ENCODE results near the gene ST7. TPM values are rescaled to one million over a fixed set of nuclear protein-coding genes. Genes with fewer than 3 reads are reported as not detected.
"Not testable (repeated sequence)": the region's sequence is repeated elsewhere in the genome, so short reads cannot be mapped to it uniquely, and the experiment has no call there.

ST7 gene
- total RNA-seq, 1 donor from 2014 or later, result 39.3 TPM

DNA sequence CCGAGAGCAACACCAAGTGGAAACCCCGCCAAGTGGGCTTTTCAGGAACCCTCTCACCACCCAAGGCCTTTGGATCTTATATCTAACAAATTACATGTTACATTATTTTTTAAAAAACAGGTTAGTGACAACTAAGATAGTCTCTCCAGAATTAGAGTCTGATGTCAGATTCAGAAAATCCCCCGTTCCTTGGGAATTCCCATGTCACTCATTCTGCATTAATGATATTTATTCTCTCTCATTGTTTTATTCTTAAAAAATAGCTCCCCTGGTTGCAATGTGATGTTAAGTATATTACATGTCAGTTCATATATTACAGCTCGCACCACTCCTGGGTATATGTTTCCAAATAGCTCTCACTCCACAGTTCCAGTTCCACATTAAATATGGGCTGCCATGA is 287.8 kb downstream of the ST7 start:
- no peak for TF ChIP-seq EZH2 (IDR thresholded peaks at IDR 0.05; ENCODE audit: insufficient read depth, low read length)
- TF ChIP-seq, protein P1, sequence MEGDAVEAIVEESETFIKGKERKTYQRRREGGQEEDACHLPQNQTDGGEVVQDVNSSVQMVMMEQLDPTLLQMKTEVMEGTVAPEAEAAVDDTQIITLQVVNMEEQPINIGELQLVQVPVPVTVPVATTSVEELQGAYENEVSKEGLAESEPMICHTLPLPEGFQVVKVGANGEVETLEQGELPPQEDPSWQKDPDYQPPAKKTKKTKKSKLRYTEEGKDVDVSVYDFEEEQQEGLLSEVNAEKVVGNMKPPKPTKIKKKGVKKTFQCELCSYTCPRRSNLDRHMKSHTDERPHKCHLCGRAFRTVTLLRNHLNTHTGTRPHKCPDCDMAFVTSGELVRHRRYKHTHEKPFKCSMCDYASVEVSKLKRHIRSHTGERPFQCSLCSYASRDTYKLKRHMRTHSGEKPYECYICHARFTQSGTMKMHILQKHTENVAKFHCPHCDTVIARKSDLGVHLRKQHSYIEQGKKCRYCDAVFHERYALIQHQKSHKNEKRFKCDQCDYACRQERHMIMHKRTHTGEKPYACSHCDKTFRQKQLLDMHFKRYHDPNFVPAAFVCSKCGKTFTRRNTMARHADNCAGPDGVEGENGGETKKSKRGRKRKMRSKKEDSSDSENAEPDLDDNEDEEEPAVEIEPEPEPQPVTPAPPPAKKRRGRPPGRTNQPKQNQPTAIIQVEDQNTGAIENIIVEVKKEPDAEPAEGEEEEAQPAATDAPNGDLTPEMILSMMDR (IDR thresholded peaks at IDR 0.05; ENCODE audit: insufficient read depth, low read depth, low read length), result no peak
- no peaks in the 10 kb centered on the region for H3K27me3 Mint-ChIP-seq (ENCODE audit: low read depth, unreplicated experiment)
- peaks cover 5% of the 10 kb centered on the region for H3K9me3 Mint-ChIP-seq (ENCODE audit: unreplicated experiment)
- no peak overlapping the region for H3K27ac ChIP-seq (ENCODE audit: low read depth, low read length)
- H3K79me2 ChIP-seq (ENCODE audit: insufficient read depth, low read length), result no peaks in the 10 kb centered on the region
- H3K4me2 ChIP-seq (ENCODE audit: low read length), result no peak overlapping the region
- H3K27ac Mint-ChIP-seq (ENCODE audit: unreplicated experiment), result no peak overlapping the region
- H2AFZ ChIP-seq (ENCODE audit: low read depth, low read length), result no peak overlapping the region
- no peaks in the 10 kb centered on the region for H4K20me1 ChIP-seq (ENCODE audit: insufficient read depth, low read length)
- DNase-seq (ENCODE audit: low read depth) (no peak), FAIRE-seq (no peak)
- H3K36me3 Mint-ChIP-seq (ENCODE audit: low read depth, unreplicated experiment), result no peaks in the 10 kb centered on the region
- no peak overlapping the region for H3K4me3 Mint-ChIP-seq (ENCODE audit: unreplicated experiment)
- H3K36me3 ChIP-seq (ENCODE audit: insufficient read depth, low read length), result no peaks in the 10 kb centered on the region
- H3K4me1 ChIP-seq (ENCODE audit: insufficient read depth, low read length), result no peaks in the 10 kb centered on the region
- H3K4me1 Mint-ChIP-seq (ENCODE audit: low read depth, unreplicated experiment), result no peaks in the 10 kb centered on the region
- no peak overlapping the region for H3K4me3 ChIP-seq (ENCODE audit: insufficient read depth, low read depth, low read length)
- H3K9ac ChIP-seq (ENCODE audit: low read length), result no peak overlapping the region
- H3K27me3 ChIP-seq (ENCODE audit: insufficient read depth, low read length), result no peaks in the 10 kb centered on the region
- H3K9me3 ChIP-seq (ENCODE audit: insufficient read depth, low read depth, low read length), result no peaks in the 10 kb centered on the region

DNA sequence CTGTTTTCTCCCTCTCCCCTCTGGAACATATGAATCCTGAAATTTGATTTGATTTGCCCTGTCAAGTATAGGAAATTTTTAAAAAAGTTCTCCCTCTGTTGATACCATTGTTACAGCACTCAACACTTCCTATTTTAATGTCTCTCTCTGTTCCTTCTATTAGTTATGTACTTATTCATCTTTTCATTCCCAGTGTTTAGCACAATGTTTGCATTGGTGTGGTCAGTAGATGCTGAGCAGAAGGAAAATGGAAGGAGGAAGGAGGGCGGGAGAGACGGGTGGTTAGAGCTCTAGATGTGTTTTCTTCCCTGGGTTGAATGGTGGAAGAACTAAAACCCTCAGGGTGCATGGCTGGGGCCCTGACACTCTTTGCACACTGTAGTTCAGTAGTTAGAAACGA is 290.1 kb downstream of the ST7 start:
- H3K4me1 ChIP-seq (ENCODE audit: insufficient read depth, low read length), result no peaks in the 10 kb centered on the region
- H3K36me3 Mint-ChIP-seq (ENCODE audit: low read depth, unreplicated experiment), result no peaks in the 10 kb centered on the region
- H3K27me3 ChIP-seq (ENCODE audit: insufficient read depth, low read length), result no peaks in the 10 kb centered on the region
- DNase-seq (ENCODE audit: low read depth) (no peak), FAIRE-seq (no peak)
- no peaks in the 10 kb centered on the region for H3K27me3 Mint-ChIP-seq (ENCODE audit: low read depth, unreplicated experiment)
- no peak overlapping the region for H2AFZ ChIP-seq (ENCODE audit: low read depth, low read length)
- H3K4me3 Mint-ChIP-seq (ENCODE audit: unreplicated experiment), result no peak overlapping the region
- no peak overlapping the region for H3K4me3 ChIP-seq (ENCODE audit: insufficient read depth, low read depth, low read length)
- H3K9me3 ChIP-seq (ENCODE audit: insufficient read depth, low read depth, low read length), result no peaks in the 10 kb centered on the region
- H3K9ac ChIP-seq (ENCODE audit: low read length), result no peak overlapping the region
- no peaks in the 10 kb centered on the region for H3K79me2 ChIP-seq (ENCODE audit: insufficient read depth, low read length)
- H3K9me3 Mint-ChIP-seq (ENCODE audit: unreplicated experiment), result peaks cover 5% of the 10 kb centered on the region
- H3K4me2 ChIP-seq (ENCODE audit: low read length), result no peak overlapping the region
- TF ChIP-seq EZH2 (IDR thresholded peaks at IDR 0.05; ENCODE audit: insufficient read depth, low read length), result no peak
- no peak overlapping the region for H3K27ac Mint-ChIP-seq (ENCODE audit: unreplicated experiment)
- H3K27ac ChIP-seq (ENCODE audit: low read depth, low read length), result no peak overlapping the region
- H4K20me1 ChIP-seq (ENCODE audit: insufficient read depth, low read length), result no peaks in the 10 kb centered on the region
- H3K36me3 ChIP-seq (ENCODE audit: insufficient read depth, low read length), result no peaks in the 10 kb centered on the region
- H3K4me1 Mint-ChIP-seq (ENCODE audit: low read depth, unreplicated experiment), result peaks cover 7% of the 10 kb centered on the region

DNA sequence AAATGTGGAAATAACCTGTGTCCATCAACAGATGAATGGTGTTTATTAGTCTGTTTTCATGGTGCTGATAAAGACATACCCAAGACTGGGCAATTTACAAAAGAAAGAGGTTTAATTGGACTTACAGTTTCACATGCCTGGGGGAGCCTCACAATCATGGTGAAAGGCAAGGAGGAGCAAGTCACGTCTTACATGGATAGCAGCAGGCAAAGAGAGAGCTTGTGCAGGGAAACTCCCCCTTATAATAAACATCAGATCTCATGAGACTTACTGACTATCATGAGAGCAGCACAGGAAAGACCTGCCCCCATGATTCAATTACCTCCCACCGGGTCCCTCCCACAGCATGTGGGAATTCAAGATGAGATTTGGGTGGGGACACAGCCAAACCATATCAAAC is 292.4 kb downstream of the ST7 start:
- H3K4me1 Mint-ChIP-seq (ENCODE audit: low read depth, unreplicated experiment), result peaks cover 17% of the 10 kb centered on the region
- not testable (repeated sequence) for H3K4me3 Mint-ChIP-seq (ENCODE audit: unreplicated experiment); H3K27me3 Mint-ChIP-seq (ENCODE audit: low read depth, unreplicated experiment); H2AFZ ChIP-seq (ENCODE audit: low read depth, low read length); H3K4me3 ChIP-seq (ENCODE audit: insufficient read depth, low read depth, low read length); H3K9me3 Mint-ChIP-seq (ENCODE audit: unreplicated experiment); H4K20me1 ChIP-seq (ENCODE audit: insufficient read depth, low read length); FAIRE-seq; H3K4me2 ChIP-seq (ENCODE audit: low read length); H3K36me3 Mint-ChIP-seq (ENCODE audit: low read depth, unreplicated experiment); H3K79me2 ChIP-seq (ENCODE audit: insufficient read depth, low read length); H3K9me3 ChIP-seq (ENCODE audit: insufficient read depth, low read depth, low read length); H3K27ac Mint-ChIP-seq (ENCODE audit: unreplicated experiment); DNase-seq (ENCODE audit: low read depth); H3K4me1 ChIP-seq (ENCODE audit: insufficient read depth, low read length); H3K9ac ChIP-seq (ENCODE audit: low read length); H3K27ac ChIP-seq (ENCODE audit: low read depth, low read length); H3K36me3 ChIP-seq (ENCODE audit: insufficient read depth, low read length); H3K27me3 ChIP-seq (ENCODE audit: insufficient read depth, low read length)

DNA sequence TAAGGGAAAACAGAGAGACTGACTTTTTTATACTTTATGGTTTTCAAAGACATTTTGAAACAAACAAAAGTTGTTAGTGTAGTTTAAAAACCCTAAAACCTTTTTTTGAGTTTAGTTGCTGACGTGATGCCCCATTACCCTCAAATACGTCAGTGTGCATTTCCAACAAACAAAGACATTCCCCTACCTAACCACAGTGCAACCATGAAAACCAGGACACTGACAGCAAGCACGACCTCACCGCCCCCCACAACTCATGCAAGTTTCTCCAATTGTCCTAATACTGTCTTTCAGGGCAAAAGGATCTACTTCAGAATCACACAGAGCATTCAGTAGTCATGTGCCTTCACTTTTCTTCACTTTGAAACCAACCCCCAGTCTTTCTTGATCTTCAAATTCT is 294.5 kb downstream of the ST7 start:
- no peaks in the 10 kb centered on the region for H3K36me3 Mint-ChIP-seq (ENCODE audit: low read depth, unreplicated experiment)
- Histone ChIP-seq H3K9ac (ENCODE audit: low read length) (no peak overlapping the region), H2AFZ (ENCODE audit: low read depth, low read length) (no peak overlapping the region), H3K36me3 (ENCODE audit: insufficient read depth, low read length) (no peaks in the 10 kb centered on the region), H4K20me1 (ENCODE audit: insufficient read depth, low read length) (no peaks in the 10 kb centered on the region), H3K4me2 (ENCODE audit: low read length) (no peak overlapping the region), H3K27me3 (ENCODE audit: insufficient read depth, low read length) (no peaks in the 10 kb centered on the region), H3K27ac (ENCODE audit: low read depth, low read length) (no peak overlapping the region), H3K79me2 (ENCODE audit: insufficient read depth, low read length) (no peaks in the 10 kb centered on the region), H3K9me3 (ENCODE audit: insufficient read depth, low read depth, low read length) (no peaks in the 10 kb centered on the region), H3K4me3 (ENCODE audit: insufficient read depth, low read depth, low read length) (no peak overlapping the region), H3K4me1 (ENCODE audit: insufficient read depth, low read length) (peaks cover 17% of the 10 kb centered on the region)
- peaks cover 34% of the 10 kb centered on the region for H3K4me1 Mint-ChIP-seq (ENCODE audit: low read depth, unreplicated experiment)
- DNase-seq (ENCODE audit: low read depth) (peak; percentile 70), FAIRE-seq (no peak)
- TF ChIP-seq, protein P1 (IDR thresholded peaks at IDR 0.05; ENCODE audit: insufficient read depth, low read depth, low read length), result no peak
- TF ChIP-seq EZH2 (IDR thresholded peaks at IDR 0.05; ENCODE audit: insufficient read depth, low read length), result no peak
- no peak overlapping the region for H3K27ac Mint-ChIP-seq (ENCODE audit: unreplicated experiment)
- H3K9me3 Mint-ChIP-seq (ENCODE audit: unreplicated experiment), result peaks cover 5% of the 10 kb centered on the region
- H3K27me3 Mint-ChIP-seq (ENCODE audit: low read depth, unreplicated experiment), result peaks cover 2% of the 10 kb centered on the region
- H3K4me3 Mint-ChIP-seq (ENCODE audit: unreplicated experiment), result peak overlapping the region; percentile 15
